ENCODE measurements around the gene EVA1B. TPM values are rescaled to one million over a fixed set of nuclear protein-coding genes. Genes with fewer than 3 reads are reported as not detected.

Gene EVA1B
- total and polyA plus RNA-seq, 10 of the 15 experiments (the other 5 are each of a cell fraction or from before 2014, with no cell fraction given), result 0.15 to 6.4 (median 3.0) TPM; not detected in 2

DNA sequence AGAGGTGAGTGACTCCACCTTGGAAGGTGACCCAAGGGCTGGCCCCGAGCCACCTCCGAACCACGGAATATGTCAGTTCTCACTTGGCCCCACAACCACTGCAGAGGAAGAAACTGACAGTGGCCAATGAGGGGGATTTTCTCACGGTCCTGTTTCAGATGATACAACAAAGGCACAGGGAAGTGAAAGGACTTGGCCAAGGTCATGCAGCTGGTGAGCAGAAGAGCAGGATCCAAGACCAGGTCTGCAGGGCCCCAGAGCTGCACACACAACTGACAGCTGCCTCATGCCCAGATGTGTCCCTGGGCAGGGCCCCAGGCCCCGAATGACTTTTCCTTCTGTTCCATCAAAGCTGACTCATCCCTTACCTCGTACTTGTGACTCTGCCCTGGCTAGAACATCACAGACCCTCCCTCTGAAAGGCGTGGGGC is 25.8 kb upstream of the EVA1B start (continued):
- TF ChIP-seq, protein P1, sequence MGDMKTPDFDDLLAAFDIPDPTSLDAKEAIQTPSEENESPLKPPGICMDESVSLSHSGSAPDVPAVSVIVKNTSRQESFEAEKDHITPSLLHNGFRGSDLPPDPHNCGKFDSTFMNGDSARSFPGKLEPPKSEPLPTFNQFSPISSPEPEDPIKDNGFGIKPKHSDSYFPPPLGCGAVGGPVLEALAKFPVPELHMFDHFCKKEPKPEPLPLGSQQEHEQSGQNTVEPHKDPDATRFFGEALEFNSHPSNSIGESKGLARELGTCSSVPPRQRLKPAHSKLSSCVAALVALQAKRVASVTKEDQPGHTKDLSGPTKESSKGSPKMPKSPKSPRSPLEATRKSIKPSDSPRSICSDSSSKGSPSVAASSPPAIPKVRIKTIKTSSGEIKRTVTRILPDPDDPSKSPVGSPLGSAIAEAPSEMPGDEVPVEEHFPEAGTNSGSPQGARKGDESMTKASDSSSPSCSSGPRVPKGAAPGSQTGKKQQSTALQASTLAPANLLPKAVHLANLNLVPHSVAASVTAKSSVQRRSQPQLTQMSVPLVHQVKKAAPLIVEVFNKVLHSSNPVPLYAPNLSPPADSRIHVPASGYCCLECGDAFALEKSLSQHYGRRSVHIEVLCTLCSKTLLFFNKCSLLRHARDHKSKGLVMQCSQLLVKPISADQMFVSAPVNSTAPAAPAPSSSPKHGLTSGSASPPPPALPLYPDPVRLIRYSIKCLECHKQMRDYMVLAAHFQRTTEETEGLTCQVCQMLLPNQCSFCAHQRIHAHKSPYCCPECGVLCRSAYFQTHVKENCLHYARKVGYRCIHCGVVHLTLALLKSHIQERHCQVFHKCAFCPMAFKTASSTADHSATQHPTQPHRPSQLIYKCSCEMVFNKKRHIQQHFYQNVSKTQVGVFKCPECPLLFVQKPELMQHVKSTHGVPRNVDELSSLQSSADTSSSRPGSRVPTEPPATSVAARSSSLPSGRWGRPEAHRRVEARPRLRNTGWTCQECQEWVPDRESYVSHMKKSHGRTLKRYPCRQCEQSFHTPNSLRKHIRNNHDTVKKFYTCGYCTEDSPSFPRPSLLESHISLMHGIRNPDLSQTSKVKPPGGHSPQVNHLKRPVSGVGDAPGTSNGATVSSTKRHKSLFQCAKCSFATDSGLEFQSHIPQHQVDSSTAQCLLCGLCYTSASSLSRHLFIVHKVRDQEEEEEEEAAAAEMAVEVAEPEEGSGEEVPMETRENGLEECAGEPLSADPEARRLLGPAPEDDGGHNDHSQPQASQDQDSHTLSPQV (IDR thresholded peaks at IDR 0.05), result no peak
- TF ChIP-seq ZNF384 (IDR thresholded peaks at IDR 0.05; ENCODE audit: borderline replicate concordance, low read depth, low read length) (no peak), NR2F1 (conservative IDR thresholded peaks at IDR 0.05) (peak; percentile 92), MTA2 (IDR thresholded peaks at IDR 0.05; ENCODE audit: low read depth) (peak; percentile 43; the same call in 1 of the 2 replicates), ZNF274 (IDR thresholded peaks at IDR 0.05; ENCODE audit: insufficient read depth, insufficient read length) (no peak), SMC3 (IDR thresholded peaks at IDR 0.05; ENCODE audit: borderline replicate concordance, low read length) (no peak), BMI1 (IDR thresholded peaks at IDR 0.05; ENCODE audit: borderline replicate concordance) (no peak), NFYB (IDR thresholded peaks at IDR 0.05; ENCODE audit: insufficient read depth, low read depth, low read length) (no peak), RUNX3 (IDR thresholded peaks at IDR 0.05; ENCODE audit: low read length) (peak; percentile 62), BHLHE40 (IDR thresholded peaks at IDR 0.05; ENCODE audit: borderline replicate concordance in 1 of 2, low read depth in 2 of 2, low read length in 1 of 2) (peak in 1 of 2 experiments; percentile 48; a peak in 1 of 4 replicates), BCL11A (IDR thresholded peaks at IDR 0.05; ENCODE audit: low read depth, low read length) (no peak), USF2 (IDR thresholded peaks at IDR 0.05; ENCODE audit: borderline replicate concordance, low read depth, low read length) (no peak), ZBED1 (IDR thresholded peaks at IDR 0.05; ENCODE audit: borderline replicate concordance) (no peak), ZNF24 (IDR thresholded peaks at IDR 0.05) (no peak), TAF1 (IDR thresholded peaks at IDR 0.05; ENCODE audit: borderline replicate concordance, low read depth, low read length) (no peak), HCFC1 (IDR thresholded peaks at IDR 0.05; ENCODE audit: low read length) (no peak), ZZZ3 (IDR thresholded peaks at IDR 0.05; ENCODE audit: control insufficient read depth, insufficient read length, low read depth) (no peak), ATF7 (IDR thresholded peaks at IDR 0.05; ENCODE audit: low read depth) (peak; percentile 55; the same call in 1 of the 2 replicates)
- TF ChIP-seq, protein P2, sequence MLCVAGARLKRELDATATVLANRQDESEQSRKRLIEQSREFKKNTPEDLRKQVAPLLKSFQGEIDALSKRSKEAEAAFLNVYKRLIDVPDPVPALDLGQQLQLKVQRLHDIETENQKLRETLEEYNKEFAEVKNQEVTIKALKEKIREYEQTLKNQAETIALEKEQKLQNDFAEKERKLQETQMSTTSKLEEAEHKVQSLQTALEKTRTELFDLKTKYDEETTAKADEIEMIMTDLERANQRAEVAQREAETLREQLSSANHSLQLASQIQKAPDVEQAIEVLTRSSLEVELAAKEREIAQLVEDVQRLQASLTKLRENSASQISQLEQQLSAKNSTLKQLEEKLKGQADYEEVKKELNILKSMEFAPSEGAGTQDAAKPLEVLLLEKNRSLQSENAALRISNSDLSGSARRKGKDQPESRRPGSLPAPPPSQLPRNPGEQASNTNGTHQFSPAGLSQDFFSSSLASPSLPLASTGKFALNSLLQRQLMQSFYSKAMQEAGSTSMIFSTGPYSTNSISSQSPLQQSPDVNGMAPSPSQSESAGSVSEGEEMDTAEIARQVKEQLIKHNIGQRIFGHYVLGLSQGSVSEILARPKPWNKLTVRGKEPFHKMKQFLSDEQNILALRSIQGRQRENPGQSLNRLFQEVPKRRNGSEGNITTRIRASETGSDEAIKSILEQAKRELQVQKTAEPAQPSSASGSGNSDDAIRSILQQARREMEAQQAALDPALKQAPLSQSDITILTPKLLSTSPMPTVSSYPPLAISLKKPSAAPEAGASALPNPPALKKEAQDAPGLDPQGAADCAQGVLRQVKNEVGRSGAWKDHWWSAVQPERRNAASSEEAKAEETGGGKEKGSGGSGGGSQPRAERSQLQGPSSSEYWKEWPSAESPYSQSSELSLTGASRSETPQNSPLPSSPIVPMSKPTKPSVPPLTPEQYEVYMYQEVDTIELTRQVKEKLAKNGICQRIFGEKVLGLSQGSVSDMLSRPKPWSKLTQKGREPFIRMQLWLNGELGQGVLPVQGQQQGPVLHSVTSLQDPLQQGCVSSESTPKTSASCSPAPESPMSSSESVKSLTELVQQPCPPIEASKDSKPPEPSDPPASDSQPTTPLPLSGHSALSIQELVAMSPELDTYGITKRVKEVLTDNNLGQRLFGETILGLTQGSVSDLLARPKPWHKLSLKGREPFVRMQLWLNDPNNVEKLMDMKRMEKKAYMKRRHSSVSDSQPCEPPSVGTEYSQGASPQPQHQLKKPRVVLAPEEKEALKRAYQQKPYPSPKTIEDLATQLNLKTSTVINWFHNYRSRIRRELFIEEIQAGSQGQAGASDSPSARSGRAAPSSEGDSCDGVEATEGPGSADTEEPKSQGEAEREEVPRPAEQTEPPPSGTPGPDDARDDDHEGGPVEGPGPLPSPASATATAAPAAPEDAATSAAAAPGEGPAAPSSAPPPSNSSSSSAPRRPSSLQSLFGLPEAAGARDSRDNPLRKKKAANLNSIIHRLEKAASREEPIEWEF (IDR thresholded peaks at IDR 0.05; ENCODE audit: insufficient replicate concordance, low read depth, low read length), result peak; percentile 57
- TF ChIP-seq, protein P3, sequence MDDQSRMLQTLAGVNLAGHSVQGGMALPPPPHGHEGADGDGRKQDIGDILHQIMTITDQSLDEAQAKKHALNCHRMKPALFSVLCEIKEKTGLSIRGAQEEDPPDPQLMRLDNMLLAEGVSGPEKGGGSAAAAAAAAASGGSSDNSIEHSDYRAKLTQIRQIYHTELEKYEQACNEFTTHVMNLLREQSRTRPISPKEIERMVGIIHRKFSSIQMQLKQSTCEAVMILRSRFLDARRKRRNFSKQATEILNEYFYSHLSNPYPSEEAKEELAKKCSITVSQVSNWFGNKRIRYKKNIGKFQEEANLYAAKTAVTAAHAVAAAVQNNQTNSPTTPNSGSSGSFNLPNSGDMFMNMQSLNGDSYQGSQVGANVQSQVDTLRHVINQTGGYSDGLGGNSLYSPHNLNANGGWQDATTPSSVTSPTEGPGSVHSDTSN (IDR thresholded peaks at IDR 0.05; ENCODE audit: insufficient replicate concordance, low read depth, low read length), result no peak

Measured in GM12878 (cell line).